ENCODE results near the gene NPY1R.

DNA sequence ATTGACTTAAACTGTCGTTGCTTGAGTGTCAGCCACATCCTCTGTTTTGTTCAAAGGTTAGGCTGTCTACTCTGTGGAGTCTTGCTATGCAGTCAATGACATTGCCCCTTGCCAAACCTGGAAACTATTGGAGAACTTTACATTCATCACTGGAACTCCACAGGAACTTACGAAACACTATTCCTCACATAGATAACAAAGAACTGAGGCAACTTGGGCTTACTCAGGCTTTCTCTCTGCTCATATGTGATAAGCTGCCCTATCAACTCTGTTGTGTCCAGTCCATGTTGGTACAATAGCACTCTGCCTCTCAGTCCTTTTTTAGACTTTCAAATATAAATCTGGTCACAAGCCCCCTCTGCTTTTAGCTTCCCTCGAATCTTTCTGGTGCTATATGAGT is 20.7 kb upstream of the NPY1R start:
- TF ChIP-seq, protein P1, sequence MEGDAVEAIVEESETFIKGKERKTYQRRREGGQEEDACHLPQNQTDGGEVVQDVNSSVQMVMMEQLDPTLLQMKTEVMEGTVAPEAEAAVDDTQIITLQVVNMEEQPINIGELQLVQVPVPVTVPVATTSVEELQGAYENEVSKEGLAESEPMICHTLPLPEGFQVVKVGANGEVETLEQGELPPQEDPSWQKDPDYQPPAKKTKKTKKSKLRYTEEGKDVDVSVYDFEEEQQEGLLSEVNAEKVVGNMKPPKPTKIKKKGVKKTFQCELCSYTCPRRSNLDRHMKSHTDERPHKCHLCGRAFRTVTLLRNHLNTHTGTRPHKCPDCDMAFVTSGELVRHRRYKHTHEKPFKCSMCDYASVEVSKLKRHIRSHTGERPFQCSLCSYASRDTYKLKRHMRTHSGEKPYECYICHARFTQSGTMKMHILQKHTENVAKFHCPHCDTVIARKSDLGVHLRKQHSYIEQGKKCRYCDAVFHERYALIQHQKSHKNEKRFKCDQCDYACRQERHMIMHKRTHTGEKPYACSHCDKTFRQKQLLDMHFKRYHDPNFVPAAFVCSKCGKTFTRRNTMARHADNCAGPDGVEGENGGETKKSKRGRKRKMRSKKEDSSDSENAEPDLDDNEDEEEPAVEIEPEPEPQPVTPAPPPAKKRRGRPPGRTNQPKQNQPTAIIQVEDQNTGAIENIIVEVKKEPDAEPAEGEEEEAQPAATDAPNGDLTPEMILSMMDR (conservative IDR thresholded peaks at IDR 0.05): no peak
- no peak for TF ChIP-seq EZH2 (IDR thresholded peaks at IDR 0.05; ENCODE audit: low read depth)
